ENCODE results near the gene ZSCAN29.
"Not testable (repeated sequence)": the region's sequence is repeated elsewhere in the genome, so short reads cannot be mapped to it uniquely, and the experiment has no call there.

Gene ZSCAN29

DNA sequence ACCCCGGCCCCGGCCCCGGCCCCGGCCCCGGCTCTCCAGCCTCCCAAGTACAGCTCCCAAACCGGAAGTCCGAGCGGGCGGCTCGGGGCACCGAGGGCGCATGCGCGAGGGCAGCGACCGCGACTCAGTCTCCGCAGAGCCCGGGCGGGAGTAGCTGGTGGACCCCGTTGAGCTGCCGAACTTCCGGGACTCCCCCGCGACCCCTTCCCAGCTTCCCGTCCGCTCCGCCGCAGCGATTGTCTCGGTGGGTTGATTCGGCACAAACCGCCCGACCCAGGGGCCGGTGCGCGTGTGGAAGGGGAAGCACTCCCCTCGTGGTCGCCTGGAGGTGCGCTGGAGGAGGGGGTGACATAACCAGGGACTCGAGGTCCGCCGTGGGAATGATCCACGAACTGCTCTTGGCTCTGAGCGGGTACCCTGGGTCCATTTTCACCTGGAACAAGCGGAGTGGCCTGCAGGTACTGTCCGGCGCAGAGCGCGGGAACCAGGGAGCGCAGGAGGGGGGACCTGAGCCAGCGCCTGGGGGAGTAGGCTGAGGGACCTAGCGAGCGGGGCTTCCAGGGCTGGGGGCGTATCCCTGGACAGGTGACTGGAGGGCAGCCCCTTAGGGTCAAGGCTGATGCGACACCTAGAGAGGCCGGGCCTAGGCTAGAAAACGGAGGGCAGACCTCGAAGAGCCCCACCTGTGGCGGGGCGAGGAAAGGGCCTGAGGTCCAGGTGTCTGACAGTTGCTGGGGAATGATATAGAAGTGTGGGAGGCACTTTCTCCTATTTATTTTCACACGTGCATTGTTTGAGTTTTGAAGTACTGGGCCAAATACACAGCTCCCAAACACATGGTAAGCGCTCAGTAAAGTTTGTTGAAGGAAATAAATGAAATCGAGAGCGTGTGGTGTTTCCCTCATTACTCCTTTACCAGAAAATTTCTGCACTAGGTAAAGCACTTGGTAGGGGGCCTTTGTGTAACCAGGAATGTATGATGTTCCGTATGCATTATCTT, at the start of gene ZSCAN29, which contains the start of gene TUBGCP4:
Gene ZSCAN29, minus strand, starts transcription at position 69 of the 1,000 bp plus-strand sequence. CDS start 1,130 bp downstream, outside the sequence.
Gene TUBGCP4, plus strand, starts transcription at position 127 of the 1,000 bp plus-strand sequence. Its CDS starts 254 bp downstream, at position 381.
- DNase-seq: peak; percentile 86 to 94

DNA sequence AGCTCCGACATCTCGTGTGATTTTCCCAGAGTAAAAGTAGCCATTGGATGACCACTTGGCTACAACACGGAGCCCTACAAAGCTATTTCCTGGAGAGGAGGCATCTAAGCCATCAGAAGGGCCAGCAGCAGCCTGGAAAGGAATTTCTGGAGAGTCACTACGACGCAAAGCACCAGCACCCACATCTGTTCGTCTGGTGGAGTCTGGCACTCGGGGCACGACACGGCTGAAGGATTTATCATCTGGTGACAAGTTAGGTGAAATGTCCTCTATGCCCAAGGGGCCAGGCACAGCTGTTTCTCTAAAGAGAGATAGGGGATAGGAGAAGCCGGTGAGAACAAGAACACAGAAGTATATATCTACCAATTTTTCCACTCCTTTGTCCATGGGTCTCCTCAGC, 49.6 kb upstream of the ZSCAN29 start:
- no peak for DNase-seq

DNA sequence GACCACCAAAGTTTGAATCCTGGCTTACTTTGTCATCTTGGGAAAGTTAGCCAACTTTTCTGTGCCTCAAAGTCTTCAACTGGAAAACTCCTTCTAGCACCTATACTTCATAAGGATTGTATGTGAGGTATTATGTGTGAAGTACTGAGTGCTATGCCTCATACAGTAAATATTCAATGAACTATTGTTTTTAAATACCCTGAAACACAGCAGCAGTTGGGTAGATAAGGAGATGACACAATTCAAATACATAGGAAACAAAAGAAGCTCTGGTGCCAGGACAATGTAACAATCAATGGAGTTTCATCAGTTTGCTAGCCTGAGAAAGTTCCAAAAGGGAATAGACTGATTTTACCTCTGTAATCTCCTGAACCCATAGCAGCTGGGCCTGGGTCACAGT, 43.4 kb upstream of the ZSCAN29 start:
- DNase-seq: no peak

DNA sequence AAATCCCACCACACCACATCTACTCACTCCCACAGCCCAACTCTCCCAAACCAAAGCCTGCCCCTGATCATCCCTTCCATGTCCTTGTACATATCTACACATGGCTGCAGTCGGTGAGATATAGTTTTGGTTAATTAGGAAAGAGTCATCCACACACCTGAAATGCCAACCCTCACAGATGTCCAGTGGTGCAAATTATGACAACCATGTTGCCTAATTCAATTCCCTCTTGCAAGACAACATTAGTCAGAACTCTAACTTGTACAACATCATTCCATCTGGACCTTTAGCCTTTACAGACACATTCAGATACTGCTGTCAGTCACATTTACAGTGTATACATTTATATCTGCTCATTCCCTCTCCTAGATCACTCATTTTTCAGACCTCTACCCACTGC, 41.3 kb upstream of the ZSCAN29 start:
- no peak for DNase-seq

DNA sequence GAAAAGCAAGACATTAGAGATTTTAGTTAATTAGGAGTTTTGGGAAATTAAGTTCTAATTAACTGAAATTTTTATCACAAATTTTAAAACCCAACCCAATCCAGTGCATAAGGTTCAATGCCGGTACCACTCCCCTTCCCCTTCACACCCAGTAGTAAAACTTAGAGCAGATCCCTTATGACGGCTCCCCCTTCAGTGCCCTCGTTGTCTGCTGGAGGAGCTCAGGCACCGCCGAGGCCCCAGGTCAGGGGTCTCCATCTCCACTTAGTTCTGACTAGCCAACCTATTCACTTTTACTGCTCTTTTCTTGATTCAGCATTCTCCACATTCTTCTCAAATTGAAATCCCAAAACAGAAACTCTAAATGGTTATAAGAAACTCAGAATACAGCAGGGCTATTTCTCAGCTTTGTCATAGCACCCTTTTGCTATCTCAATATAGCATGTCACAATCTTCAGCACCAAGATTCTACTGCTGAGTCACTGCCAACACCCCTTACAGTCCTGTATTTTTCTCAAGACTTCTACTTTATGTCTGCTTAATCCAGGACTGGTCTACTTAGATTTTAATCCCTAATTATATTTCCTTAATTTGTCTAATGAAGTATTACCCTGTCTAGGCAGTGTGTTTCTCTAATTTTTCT, 39.9 kb upstream of the ZSCAN29 start:
- DNase-seq: no peak

DNA sequence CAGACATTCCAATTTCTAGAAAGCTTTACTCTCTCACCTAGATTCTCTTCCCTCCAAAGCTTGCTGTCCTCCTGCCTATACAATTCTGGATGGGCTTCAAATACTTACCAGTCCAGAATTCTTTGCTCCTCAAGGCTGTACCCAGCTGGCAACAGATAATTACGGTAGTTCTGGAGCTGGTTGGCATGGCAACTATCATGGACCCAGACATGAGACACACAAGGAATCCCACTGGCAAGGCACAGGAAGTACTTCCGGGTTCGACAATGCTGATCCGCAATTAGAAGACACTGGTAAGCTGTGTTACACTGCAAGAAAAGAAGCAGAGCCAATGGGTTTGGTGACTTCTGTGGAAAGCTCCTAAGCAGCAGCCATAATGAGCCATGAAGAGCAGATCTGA, 37.9 kb upstream of the ZSCAN29 start:
- DNase-seq: no peak

DNA sequence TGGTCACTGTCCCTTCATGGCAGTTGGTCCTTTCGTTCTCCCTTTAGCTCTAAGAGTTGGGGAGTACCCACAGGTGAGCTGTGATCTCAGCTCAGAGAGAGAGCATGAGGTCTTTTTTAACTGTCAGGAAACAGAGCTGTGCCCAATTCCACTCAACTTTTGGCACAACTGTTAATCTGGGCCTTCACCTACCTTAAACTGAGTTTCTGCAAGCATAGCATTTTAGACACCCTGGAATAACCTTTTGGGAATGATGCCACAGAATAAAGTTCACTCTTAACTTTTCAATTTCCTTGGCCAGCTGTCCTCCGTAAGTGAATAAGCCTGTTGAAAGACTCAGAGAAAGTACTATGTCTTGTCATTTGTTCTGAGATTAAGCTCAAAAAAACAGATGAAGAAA, 36.0 kb upstream of the ZSCAN29 start:
- no peak for DNase-seq

DNA sequence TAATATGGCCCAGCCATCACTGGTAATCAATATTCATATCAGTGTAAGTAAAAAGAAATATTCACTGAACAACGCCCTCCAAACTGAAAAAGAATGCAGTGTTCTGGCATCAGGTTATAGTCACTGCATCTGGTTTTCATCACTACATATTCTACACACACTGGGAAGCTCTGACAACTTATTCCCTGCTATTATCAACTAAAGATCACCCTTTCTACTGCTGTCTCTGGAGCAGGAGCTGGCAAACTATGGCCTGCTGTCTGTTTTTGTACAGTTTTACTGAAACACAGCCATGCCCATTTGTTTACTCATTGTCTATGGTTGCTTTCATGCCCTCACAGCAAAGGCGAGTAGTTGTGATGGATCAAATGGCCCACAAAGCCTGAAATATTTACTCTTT, 35.3 kb upstream of the ZSCAN29 start:
- no peak for DNase-seq

DNA sequence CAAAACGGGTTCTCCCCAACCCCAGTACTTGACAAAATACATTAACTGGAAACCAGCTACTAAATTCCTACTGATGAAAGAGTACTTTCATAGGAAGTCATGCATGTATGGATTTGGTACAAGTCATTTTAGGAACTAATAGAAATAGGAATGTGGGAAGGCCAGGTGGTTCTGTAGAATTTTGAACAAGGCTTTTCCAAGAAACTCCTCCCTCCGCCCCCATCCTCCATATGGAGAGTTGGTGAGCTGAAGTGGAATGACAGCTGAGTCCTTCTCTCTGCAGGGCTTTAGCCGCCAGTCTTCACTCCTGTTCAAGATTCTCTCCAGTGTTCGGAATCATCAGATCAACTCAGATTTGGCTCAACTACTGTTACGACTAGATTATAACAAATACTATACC, 33.3 kb upstream of the ZSCAN29 start:
- peak; percentile 56 to 69 for DNase-seq

DNA sequence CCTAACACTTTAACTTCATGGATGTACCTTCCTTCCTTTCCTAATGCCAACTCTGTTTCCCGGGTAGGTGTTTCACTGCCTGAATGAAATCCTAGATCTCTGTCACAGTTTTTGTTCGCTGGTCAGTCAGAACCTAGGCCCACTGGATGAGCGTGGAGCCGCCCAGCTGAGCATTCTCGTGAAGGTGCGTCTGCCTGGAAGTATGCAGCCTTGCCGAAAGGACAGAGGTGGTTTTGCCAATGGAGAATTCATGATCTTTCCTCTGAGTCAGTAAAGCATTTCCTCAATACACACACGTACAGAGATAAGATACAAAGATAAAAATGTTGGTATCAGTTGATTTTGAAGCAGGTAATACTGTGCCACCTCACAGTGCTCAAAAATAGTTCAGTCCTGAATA, 32.8 kb upstream of the ZSCAN29 start:
- DNase-seq: no peak

DNA sequence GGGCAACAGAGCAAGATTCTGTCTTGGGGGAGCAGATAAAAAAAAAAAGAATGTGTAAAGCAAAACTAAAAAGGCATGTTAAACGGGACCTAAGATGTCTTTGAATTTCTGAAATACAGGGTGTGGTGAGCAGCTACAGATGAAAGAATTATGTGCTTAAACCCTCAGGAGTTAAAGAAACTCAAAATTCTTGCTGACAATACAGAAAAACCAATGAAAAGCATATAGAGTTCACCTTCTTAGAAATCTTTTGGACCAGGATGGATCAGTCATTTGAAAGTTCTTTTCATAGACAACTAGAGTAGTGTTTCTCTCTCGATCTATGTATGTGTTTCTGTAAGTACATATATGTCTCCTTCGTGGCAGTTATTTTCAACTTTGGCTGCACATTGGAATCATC, 31.4 kb upstream of the ZSCAN29 start:
- no peak for DNase-seq

DNA sequence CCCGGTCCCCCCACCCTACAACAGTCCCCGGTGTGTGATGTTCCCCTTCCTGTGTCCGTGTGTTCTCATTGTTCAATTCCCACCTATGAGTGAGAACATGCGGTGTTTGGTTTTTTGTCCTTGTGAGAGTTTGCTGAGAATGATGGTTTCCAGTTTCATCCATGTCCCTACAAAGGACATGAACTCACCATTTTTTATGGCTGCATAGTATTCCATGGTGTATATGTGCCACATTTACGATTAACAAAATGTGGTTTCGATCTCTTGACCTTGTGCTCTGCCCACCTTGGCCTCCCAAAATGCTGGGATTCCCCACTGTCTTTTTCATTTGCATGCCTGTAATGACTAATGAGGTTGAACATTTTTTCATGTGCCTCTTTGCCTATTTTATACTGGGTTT, 22.7 kb upstream of the ZSCAN29 start:
- not testable (repeated sequence) for DNase-seq

DNA sequence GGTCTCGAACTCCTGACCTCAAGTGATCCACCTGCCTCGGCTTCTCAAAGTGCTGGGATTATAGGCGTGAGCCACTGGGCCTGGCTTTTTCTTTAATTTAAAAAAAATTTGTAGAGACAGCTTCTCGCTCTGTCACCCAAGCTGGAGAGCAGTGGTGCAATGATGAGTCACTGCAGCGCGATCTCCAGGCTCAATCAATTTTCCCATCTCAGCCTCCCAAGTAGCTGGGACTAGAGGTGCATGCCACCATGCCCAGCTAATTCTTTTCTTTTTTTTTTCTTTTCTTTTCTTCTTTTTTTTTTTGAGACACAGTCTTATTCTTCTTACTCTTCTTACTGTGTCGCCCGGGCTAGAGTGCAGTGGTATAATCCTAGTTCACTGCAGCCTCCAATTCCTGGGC, 19.9 kb upstream of the ZSCAN29 start:
- no peak for DNase-seq

DNA sequence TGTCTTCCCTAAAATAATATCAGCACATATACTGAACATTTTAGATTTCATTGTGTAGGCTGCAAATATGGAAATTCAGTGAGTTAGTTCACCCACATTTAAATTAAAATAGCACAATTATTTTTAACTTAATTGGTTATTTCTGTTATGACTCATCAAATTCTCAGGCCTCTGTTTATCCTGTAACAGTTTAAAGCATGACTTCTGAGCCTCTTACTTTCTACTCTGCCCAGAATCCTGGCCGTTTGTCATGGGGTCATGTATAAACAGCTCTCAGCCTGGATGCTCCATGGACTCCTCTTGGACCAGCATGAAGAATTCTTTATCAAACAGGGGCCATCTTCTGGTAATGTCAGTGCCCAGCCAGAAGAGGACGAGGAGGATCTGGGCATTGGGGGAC, 12.2 kb upstream of the ZSCAN29 start:
- no peak for DNase-seq

DNA sequence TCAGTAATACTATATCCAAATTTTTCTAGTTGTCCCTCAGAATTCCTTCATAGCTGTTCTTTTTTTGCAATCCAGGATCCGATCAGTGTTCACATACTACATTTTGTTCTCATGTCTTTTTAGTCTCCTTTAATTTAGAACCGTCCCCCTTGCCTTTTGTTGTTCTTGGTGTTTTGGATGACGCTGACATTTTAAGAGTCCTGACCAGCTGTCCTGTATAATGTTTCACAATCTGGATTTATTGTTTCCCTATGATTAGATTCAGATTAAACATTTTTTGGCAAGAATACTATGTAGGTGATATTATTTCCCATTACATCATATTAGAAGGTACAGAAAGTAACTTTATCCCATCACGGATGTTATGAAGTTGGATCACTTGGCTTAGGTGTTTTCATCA, 11.5 kb upstream of the ZSCAN29 start:
- DNase-seq: peak in 1 of 2 experiments; percentile 30

DNA sequence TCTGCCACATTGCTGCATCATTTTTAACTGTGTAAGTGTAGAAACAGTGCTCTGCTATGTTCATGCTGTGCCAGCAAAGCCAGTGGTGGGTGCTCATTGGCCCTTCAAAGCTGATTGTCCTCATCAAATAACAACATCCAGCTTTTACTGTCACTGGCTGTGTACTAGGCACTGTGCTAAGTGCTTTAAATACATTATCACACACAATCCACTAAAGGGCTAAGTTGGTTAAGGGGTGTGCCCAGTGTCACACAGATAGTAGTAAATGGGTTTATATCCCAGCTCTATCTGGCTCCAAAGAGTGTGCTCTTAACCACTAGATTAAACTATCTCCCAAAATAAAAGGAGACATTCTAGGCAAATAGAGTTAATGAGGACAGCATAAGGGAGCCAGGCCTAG, 7.8 kb upstream of the ZSCAN29 start:
- no peak for DNase-seq

DNA sequence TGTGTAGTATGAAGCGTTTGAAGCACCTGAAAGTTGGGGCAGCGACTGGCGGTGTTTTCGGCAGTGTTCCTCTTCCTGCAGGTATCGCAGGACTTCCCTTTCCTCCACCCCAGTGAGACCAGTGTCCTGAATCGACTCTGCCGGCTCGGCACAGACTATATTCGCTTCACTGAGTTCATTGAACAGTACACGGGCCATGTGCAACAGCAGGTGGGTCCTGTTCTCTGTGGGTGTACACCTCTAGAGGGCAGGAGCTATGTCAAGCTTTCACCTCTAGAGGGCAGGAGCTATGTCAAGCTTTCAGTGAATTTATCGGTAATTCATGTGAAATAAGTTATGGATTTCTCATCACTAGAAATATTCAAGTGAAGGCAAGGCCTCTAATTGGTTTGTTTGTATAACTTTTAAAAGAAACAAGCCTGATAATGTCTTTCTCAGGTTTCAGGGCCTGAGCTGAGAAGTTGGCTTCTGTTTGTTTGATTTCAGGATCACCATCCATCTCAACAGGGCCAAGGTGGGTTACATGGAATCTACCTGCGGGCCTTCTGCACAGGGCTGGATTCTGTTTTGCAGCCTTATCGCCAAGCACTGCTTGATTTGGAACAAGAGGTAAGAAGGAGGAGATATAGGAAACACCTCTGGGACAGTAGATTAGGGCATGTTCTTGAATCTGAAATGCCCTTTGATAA, 5.3 kb upstream of the ZSCAN29 start:
- peak in 1 of 2 experiments; percentile 53 for DNase-seq

DNA sequence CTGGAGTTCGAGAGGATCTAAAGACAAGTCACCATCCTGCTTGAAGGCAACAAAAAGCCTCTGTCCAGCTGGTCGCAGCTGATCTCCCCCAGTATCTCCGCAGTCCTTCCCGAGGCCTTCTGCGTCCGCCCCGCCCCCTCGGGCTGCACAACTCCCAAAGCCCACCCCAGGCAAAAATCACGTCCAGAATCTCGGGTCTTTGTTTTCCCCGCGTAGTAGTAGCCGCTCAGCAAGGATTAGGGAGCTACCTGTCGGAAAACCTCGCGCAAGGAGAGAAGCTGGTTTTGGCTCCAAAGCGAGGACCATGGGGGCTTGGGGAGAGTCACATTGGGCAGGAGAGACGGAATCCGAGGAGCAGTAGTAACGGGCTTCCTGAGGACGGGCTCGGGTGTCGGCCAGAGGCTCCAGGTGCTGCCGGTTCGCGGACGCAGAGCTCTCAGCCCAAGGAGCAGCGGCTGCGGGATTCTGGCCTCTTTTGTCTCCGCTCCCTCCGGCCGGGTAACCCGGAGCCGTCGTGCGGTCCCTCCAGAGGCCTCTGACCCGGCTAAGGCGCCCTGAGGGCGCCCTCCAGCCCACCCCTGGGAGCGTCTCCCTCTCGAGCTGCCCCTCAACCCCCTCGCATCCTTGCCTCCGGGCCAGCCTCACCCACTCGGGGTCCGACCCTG, 401 bp downstream of the ZSCAN29 start:
- DNase-seq: peak in 1 of 2 experiments; percentile 50

DNA sequence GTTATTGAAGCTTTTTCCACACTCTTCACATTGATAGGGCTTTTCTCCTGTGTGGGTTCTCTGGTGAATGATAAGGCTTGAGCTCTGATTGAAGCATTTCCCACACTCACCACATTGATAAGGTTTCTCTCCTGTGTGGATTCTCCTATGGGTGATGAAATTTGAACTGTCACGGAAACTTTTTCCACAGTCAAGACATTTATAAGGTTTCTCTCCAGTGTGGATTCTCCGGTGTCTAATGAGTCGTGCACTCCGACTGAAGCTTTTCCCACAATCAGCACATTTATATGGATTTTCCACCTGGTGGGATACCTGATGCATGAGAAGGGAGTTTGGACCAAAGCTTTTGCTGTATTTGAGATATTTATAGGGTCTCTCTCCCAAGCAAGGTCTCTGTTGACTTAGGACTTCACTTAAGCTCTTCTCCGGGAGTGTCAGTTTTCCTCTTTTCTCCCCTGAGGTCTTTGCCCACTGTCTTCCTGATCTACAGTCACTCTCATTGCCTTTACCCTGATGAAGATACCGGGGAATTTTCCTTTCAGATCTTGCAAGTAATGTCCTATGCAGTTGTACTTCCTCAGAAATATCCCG, 9.4 kb downstream of the ZSCAN29 start:
- no peak for DNase-seq

DNA sequence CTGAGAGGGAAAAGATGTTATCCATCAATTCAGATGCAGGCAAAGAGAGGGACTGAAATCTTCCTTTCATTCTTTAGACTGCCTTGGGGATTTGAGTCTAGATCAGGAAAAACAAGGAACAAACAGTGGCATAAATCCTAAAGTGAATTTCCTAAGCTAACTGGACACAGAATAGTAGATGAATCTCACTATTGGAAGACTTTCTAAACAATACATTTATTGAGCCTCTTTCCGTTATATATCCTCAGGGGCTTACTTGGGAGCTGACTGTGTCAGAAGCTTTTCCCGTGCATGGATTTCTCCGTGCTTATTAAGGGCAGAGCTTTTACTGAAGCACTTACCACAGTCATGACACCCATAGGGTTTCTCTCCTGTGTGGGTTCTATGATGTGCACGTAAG, 10.0 kb downstream of the ZSCAN29 start:
- no peak for DNase-seq

DNA sequence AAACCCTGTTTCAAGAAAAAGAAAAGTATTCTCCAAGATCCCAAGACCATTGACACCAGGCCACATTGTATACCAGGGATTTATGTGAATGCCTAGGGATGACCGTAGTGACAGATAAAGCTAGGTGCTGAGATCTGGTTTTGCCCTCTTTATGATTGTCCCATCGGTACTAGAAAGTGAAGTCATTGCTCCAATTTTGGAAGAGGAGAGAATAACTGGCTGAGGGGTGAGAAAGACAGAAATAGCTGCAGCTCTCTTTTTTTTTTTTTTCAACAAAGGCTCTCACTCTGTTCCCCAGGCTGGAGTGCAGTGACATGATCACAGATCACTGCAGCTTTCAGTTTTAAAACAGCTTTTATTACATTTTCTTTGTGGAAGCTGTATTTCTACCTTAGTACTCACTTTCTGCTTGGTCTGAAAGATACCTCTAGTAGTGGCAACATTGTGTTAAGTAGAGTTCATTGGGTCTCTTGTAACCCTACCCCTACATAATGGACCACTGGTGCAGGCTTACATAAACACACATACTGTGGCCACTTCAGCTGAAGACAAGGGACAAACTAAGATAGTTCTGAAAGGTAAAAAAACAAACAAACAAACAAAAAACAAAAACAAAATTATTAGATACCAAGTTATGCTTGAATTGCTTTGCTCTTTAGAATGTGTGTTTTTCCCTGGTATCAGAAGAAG, 18.0 kb downstream of the ZSCAN29 start:
- DNase-seq: no peak

DNA sequence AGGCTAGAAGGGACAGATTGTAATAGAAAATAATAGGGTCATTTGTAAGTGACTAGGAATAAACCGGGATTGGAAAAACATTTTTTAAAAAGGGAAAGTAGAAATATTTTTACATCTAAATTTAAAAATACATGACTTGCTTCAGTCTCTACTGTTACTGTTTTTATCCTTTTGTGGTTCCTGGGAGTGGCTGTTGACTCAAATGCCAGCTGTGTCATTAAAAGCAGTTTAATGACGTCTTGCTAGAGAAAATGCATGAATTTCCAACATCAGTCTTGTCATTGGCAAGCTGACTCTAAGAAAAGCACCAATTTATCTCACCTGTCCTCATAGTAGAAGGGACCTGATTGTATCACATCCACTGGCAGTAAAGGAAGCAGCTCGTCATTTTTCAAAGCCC, 23.7 kb downstream of the ZSCAN29 start:
- no peak for DNase-seq
